Upper lobe of left lung (tissue), 6 donors: ENCODE measurements around the gene ZRANB2. TPM values are rescaled to one million over a fixed set of nuclear protein-coding genes. Genes with fewer than 3 reads are reported as not detected.

Experiments used
- ATAC-seq, 2 donors: fragments of 200-7000 bp; cut with Tn5 transposase; one replicate each; pipeline ENCODE4 v1.9.1; 2022; ENCODE audit warnings: mild to moderate bottlenecking in 2 of 2, moderate library complexity in 2 of 2; ENCODE audit not compliant: low FRiP score in 2 of 2
- DNase-seq, 2 donors: peaks; one replicate each; pipeline ENCODE4 v3.0.0-alpha.2; 2019 to 2020
- H3K27ac ChIP-seq, 4 donors: fragments of 200-600 bp; sonication (generic); one replicate each; pipeline ENCODE4 v1.5.1; 2016 to 2019
- H3K27me3 ChIP-seq, 4 donors: fragments of 200-600 bp; sonication (generic); one replicate each; pipeline ENCODE4 v1.5.1; 2017 to 2019
- H3K36me3 ChIP-seq, 4 donors: fragments of 200-600 bp; sonication (generic); one replicate each; pipeline ENCODE4 v1.5.1; 2016 to 2019
- H3K4me1 ChIP-seq, 4 donors: fragments of 200-600 bp; sonication (generic); one replicate each; pipeline ENCODE4 v1.5.1; 2018 to 2019
- H3K4me3 ChIP-seq, 4 donors: fragments of 200-600 bp; sonication (generic); one replicate each; pipeline ENCODE4 v1.5.1; 2017 to 2019; ENCODE audit warnings: mild to moderate bottlenecking in 2 of 4, moderate library complexity in 1 of 4
- H3K9me3 ChIP-seq, 4 donors: fragments of 200-600 bp; sonication (generic); one replicate each; pipeline ENCODE4 v1.5.1; 2018 to 2019
- EP300 ChIP-seq, 4 donors: sonication (generic); formaldehyde crosslinking; IDR thresholded peaks; one replicate each; pipeline ENCODE4 v1.5.1; 2017; ENCODE audit warnings: antibody characterized with exemption in 4 of 4, control low read depth in 2 of 4
- POLR2A ChIP-seq, 4 donors: fragments of 450-650 bp; IDR thresholded peaks; one replicate each; pipeline ENCODE4 v1.5.1; 2016 to 2017; ENCODE audit warnings: antibody characterized with exemption in 4 of 4, mild to moderate bottlenecking in 2 of 4
- POLR2AphosphoS5 ChIP-seq, 2 donors: sonication (generic); formaldehyde crosslinking; IDR thresholded peaks; one replicate each; pipeline ENCODE4 v1.5.1; 2017; ENCODE audit warnings: antibody characterized with exemption in 2 of 2
- WGBS, 2 donors: methylation state at CpG; one replicate each; pipeline ENCODE4 v1.1.5; 2017 to 2018; 5-methylcytosine and 5-hydroxymethylcytosine counted together
- small RNA-seq, 4 donors: library from RNA; depleted of rRNA; stranded (forward); fragments of <200 nt; gene quantifications; one replicate each; pipeline ENCODE3, GENCODE V24; 2016
- total RNA-seq, 6 donors: library from RNA; depleted of rRNA in 4 of 6; stranded (reverse); fragments of >200 nt in 4 of 6; gene quantifications; one replicate each; pipeline versions ENCODE4 v1.1.0 to v1.2.1, GENCODE V29; 2016 to 2021
- TF ChIP-seq, protein P1 (sequence below), 6 experiments: fragments of 450-650 bp in 4 of 6; fragments of 200-600 bp in 2 of 6; sonication (generic) in 2 of 6; IDR thresholded peaks; one replicate each; pipeline ENCODE4 v1.5.1; 2016 to 2019; ENCODE audit warnings: antibody characterized with exemption in 6 of 6
- donor health status: DM: no; HTN: no; CAD: no; lungs with moderate emphysema.
- donor health status: DM: no; HTN: yes; CAD: no; lungs with severe emphysema.

The ZRANB2 gene
- total RNA-seq, 6 donors from 2014 or later: 51.3 to 203 (median 69.7) TPM

- Histone ChIP-seq H3K9me3 (no peaks in the 10 kb centered on the region), H3K4me3 (no peak overlapping the region), H3K27ac (no peak overlapping the region), H3K27me3 (no peaks in the 10 kb centered on the region), H3K36me3 (no peaks in the 10 kb centered on the region), H3K4me1 (no peaks in the 10 kb centered on the region)
- TF ChIP-seq, protein P1, sequence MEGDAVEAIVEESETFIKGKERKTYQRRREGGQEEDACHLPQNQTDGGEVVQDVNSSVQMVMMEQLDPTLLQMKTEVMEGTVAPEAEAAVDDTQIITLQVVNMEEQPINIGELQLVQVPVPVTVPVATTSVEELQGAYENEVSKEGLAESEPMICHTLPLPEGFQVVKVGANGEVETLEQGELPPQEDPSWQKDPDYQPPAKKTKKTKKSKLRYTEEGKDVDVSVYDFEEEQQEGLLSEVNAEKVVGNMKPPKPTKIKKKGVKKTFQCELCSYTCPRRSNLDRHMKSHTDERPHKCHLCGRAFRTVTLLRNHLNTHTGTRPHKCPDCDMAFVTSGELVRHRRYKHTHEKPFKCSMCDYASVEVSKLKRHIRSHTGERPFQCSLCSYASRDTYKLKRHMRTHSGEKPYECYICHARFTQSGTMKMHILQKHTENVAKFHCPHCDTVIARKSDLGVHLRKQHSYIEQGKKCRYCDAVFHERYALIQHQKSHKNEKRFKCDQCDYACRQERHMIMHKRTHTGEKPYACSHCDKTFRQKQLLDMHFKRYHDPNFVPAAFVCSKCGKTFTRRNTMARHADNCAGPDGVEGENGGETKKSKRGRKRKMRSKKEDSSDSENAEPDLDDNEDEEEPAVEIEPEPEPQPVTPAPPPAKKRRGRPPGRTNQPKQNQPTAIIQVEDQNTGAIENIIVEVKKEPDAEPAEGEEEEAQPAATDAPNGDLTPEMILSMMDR (IDR thresholded peaks at IDR 0.05): no peak
- no peak for TF ChIP-seq POLR2A (IDR thresholded peaks at IDR 0.05)
- TF ChIP-seq EP300 (IDR thresholded peaks at IDR 0.05): no peak
- ATAC-seq (no peak), DNase-seq (no peak)
Measured at GRCh38 chr1:71018791-71019190, 62.0 kb downstream of the ZRANB2 start.

DNA sequence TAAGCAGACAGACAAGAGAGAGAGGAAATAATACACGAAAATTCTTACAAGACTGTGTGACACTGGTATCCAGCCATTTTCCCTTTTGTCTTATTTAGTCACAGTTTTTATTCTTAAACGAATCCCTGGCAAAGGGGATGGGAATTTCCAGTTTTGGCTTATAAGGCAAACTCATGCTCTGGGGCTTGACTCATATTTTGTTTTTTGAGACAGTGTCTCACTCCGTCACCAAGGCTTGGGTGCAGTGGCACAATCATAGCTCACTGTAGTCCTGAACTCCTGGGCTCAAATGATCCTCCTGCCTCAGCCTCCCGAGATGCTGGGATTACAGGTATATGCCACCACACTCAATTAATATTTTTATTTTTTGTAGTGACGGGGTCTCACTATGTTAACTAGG is 65.1 kb downstream of the ZRANB2 start:
- ATAC-seq: no peak
- no peaks in the 10 kb centered on the region for H3K36me3 ChIP-seq
- DNase-seq: no peak
- no peaks in the 10 kb centered on the region for H3K27me3 ChIP-seq
- no peaks in the 10 kb centered on the region for H3K4me1 ChIP-seq
- WGBS, 2 donors: 79 to 82% methylated on average over 5 of the region's 5 CpGs
- TF ChIP-seq POLR2A (IDR thresholded peaks at IDR 0.05) (no peak), EP300 (IDR thresholded peaks at IDR 0.05) (no peak), POLR2AphosphoS5 (IDR thresholded peaks at IDR 0.05) (no peak)
- TF ChIP-seq, protein P1 (IDR thresholded peaks at IDR 0.05): no peak
- no peak overlapping the region for H3K4me3 ChIP-seq
- H3K9me3 ChIP-seq: no peaks in the 10 kb centered on the region
- no peak overlapping the region for H3K27ac ChIP-seq

GRCh38 chr1:71014178-71014579 is 66.7 kb downstream of the ZRANB2 start:
- no peak for TF ChIP-seq EP300 (IDR thresholded peaks at IDR 0.05)
- no peak for TF ChIP-seq POLR2AphosphoS5 (IDR thresholded peaks at IDR 0.05)
- TF ChIP-seq, protein P1 (IDR thresholded peaks at IDR 0.05): no peak
- no peak for TF ChIP-seq POLR2A (IDR thresholded peaks at IDR 0.05)
- Histone ChIP-seq H3K9me3 (no peaks in the 10 kb centered on the region), H3K4me3 (no peak overlapping the region), H3K27ac (no peak overlapping the region), H3K36me3 (no peaks in the 10 kb centered on the region), H3K4me1 (no peaks in the 10 kb centered on the region), H3K27me3 (no peaks in the 10 kb centered on the region)
- ATAC-seq: no peak
- DNase-seq: no peak
- WGBS, 2 donors: 83 to 92% methylated on average over 1 of the region's 1 CpG

Small RNA genes within 50 kb of the gene (small RNA-seq; reads per million reads assigned to genes)
- 618 to 1,615 (median 1,075) reads per million in 4 donors for gene MIR186

Other genes with a start within 250 kb of the ZRANB2 start
- 1 to 10 TPM in 3 of 6 donors, under 1 TPM in 2, not detected in 1; 0.44 to 4.9 (median 1.4) TPM for gene PTGER3, start 33.2 kb downstream of the ZRANB2 start, total RNA-seq